Stimulated activated CD4-positive, alpha-beta T cell treated with anti-CD3 and anti-CD28 coated beads, TNF-alpha, amount 100 ng/mL, for 1 hour (primary cell): ENCODE measurements around the gene SPI1.

Source experiments
- DNase-seq, 3 donors: peaks; one replicate each; pipeline ENCODE4 v3.0.0-alpha.2; 2020; ENCODE audit warnings: low read depth in 3 of 3, low spot score in 1 of 3

Gene SPI1

GRCh38 chr11:47359586-47359985, 18.8 kb downstream of the SPI1 start:
- DNase-seq, result no peak

DNA sequence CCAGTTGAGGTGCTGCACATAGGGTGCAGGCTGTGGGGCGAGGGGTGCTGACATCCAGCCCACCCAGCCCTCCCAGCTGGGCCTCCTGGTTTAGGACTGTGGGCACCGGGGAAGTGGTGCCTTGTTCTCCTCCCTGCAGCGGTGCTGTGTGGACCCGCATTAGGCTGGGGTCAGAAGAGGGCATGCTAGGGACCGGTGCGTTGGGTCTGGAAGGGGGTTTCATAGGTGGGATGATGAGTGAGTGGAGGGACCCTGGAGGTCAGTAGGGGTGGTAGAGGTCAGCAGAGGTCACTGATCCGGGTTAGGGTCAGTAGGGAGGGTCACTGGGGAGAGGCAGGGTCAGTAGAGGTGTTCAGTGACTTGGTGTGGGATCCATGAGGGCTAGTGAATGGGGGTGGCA, 19.2 kb downstream of the SPI1 start:
- DNase-seq, result no peak

DNA sequence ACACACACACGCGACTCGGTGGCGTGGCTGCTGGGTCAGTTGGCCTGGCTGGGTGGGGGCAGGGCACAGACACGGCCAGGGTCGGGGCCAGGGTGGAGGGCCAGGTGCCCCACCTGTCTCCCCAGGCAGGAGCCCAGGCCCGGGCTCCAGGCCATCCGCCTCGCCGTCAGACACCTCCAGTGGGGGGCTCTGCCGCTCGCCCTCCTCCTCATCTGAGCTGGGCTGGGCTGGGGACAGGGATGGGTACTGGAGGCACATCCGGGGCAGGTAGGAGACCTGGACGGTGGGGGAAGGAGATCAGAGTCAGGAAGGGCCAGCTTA, 19.7 kb downstream of the SPI1 start:
- DNase-seq, result no peak

DNA sequence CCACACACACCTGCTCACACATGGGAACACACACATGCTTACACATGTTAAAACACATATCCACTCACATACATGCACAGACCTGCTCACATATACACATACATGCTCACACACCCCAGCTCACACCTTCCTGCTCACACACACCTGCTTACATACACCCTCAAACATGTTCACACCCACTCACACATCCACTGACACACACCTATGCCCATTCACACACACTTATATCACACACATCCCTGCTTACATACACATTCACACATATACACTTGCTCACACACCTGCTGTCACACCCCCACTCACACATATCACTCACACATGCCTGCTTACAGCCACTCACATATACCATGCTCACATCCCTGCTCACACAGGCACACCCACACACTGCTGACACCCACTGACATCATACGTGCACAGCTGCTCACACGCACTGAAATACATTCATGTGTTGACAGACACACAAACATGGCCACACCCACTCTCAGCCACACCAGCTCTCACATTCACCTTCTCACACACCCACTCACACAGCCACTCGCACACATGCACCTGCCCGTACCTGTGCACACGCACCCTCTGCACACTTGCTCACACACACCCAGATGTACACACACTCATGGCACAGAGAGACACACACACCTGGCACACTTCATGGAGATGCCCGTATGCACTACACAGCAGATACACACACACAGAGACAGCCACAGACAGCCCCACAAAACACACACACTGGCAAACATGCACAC, 20.2 kb downstream of the SPI1 start:
- no peak for DNase-seq

DNA sequence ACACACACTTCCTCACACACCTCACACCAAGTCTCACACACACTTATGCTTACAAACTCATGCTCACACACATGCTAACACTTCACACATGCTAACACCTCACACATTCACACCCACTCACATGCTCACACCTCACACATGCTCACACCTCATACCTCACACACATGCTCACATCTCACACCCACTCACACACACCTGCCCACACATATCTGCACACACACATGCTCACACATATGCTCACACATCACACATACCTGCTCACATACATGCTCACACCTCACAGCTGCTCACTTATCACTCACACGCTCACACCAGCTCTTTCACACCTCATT, 21.4 kb downstream of the SPI1 start:
- DNase-seq, result no peak

GRCh38 chr11:47356129-47356997, 22.0 kb downstream of the SPI1 start:
- DNase-seq, result no peak

- DNase-seq, result no peak
Observed at GRCh38 chr11:47355283-47356128, 22.8 kb downstream of the SPI1 start.

DNA sequence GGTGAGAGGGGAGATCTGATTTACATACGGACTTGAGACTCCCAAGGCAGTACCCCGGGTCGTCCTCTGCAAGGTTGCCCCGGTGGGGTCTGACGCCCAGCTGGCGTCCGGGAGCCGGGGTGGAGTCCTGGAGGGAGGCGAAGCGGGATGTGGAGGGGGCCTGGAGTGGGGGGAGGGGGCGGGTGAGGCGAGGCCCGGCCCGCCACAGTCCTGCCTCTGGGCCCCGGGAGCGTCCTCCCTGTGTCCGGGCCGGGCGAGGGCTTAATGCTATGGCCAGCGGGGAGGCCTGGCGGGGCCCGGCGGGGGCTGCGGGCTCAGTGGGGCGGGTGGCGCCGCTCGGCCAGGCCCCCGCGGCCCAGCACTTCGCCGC, 23.4 kb downstream of the SPI1 start:
- no peak for DNase-seq

GRCh38 chr11:47353978-47354774, 24.2 kb downstream of the SPI1 start:
- DNase-seq, result no peak

GRCh38 chr11:47352556-47352955, 25.8 kb downstream of the SPI1 start, which contains the start of gene MYBPC3:
Gene MYBPC3, minus strand, starts transcription at chr11:47352702. Its CDS starts 55 bp downstream, at chr11:47352647.
- DNase-seq, result no peak

DNA sequence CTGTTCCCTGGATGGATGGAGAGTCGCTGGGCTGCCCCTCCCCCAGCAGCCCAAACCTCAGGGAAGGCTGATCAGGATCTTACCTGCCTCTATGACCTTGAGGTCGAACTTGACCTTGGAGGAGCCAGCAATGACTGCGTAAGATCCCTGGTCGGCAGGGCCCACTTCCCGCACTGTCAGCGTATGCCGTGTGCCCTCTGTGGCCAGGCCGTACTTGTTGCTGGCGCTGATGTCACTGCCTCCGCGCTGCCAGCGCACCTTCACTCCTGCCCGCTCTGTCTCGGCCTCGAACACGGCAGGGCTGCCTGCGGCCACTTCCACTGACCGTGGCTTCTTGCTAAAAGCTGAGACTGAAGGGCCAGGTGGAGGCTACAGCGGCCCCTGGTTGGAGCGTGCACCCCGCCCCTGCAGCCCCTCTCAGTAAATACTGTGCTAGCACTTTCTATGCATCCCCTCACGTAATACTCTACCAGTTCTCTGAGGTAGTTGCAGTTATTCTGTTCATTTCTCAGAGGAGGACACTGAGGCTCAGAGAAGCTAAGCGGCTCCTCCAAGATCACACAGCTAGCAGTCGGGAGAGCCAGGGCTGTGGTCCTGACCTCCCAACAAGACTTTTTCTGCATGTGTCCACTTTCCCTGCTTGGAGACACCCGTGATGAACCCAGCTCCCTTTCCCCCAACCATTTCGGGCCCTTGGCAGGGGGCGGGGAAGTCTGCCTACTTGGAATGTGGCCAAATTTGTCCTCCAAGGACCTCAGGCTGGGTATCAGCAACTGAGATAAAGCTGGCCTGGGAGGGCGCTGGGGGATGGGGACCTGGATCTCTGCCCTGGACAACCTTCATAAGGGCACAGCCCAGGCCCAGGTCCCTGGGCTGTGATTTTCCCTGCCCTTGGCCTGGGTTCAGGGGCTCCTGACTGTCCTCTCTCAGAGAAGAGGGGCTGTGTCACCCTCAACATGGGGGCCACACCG, 26.9 kb downstream of the SPI1 start:
- DNase-seq, result no peak

DNA sequence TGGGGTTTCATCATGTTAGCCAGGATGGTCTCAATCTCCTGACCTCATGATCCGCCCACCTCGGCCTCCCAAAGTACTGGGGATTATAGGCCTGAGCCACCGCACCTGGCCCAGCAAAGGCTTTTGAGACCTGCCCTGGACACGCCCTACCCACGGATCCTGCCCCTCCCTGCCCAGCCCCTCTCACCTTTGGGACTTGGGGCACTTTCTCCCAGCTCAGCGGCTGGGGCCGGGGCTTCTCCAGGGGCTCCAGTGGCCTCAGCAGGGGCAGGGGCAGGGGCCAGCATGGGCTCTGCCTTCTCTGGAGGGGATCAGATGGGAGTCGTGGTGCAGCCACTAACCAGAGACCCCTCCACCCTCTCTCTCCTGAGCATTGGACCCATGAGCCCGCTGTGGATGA, 28.0 kb downstream of the SPI1 start:
- DNase-seq, result no peak

GRCh38 chr11:47349521-47350095, 28.7 kb downstream of the SPI1 start:
- no peak for DNase-seq

DNA sequence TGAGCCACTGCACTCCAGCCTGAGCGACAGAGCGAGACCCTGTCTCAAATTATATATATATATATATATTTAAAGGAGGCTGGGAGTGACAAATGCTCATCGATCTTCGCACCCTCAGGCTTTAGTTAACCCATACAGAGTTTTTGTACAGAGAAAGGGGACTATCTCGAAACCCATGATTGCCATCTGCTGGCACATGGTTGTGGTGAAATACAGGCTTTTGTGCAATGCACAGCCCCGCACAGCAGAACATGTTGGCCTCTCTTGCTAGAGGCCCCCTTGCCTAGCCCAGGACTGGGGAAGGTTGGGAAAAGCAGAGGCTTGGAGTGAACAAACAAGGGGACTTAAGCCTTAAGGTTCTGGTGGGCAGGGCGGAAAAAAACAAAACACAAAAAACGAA, 29.5 kb downstream of the SPI1 start:
- DNase-seq, result no peak

- no peak for DNase-seq
Observed at GRCh38 chr11:47348131-47348802, 30.1 kb downstream of the SPI1 start.

- no peak for DNase-seq
Observed at GRCh38 chr11:47347137-47347536, 31.2 kb downstream of the SPI1 start.

- DNase-seq, result no peak
Observed at GRCh38 chr11:47345890-47346563, 32.3 kb downstream of the SPI1 start.

- DNase-seq, result no peak
Observed at GRCh38 chr11:47342854-47343253, 35.5 kb downstream of the SPI1 start.
